Activated CD4-positive, alpha-beta T cell treated with anti-CD3 and anti-CD28 coated beads for 1 hour (primary cell): ENCODE measurements around the gene FAM3D.

ENCODE experiments used
- DNase-seq: peaks from one replicate; pipeline ENCODE4 v3.0.0-alpha.2; 2020

The FAM3D gene

GRCh38 chr3:58625196-58625824, 41.3 kb downstream of the FAM3D start:
- no peak for DNase-seq

GRCh38 chr3:58624550-58624949, 42.0 kb downstream of the FAM3D start:
- DNase-seq, result no peak

- no peak for DNase-seq
Observed at GRCh38 chr3:58623961-58624360, 42.6 kb downstream of the FAM3D start.

- no peak for DNase-seq
Observed at GRCh38 chr3:58623478-58623877, 43.1 kb downstream of the FAM3D start.

- DNase-seq, result no peak
Observed at GRCh38 chr3:58622892-58623291, 43.7 kb downstream of the FAM3D start.

- DNase-seq, result no peak
Observed at GRCh38 chr3:58622436-58622835, 44.1 kb downstream of the FAM3D start.

GRCh38 chr3:58621086-58621830, 45.3 kb downstream of the FAM3D start:
- DNase-seq, result no peak

- DNase-seq, result no peak
Observed at GRCh38 chr3:58620421-58620820, 46.2 kb downstream of the FAM3D start.

GRCh38 chr3:58617338-58617761, 49.2 kb downstream of the FAM3D start:
- DNase-seq, result no peak

- DNase-seq, result no peak
Observed at GRCh38 chr3:58613236-58614132, 53.1 kb downstream of the FAM3D start.

GRCh38 chr3:58612830-58613229, 53.7 kb downstream of the FAM3D start:
- DNase-seq, result no peak

- DNase-seq, result no peak
Observed at GRCh38 chr3:58609990-58610389, 56.6 kb downstream of the FAM3D start.

- no peak for DNase-seq
Observed at GRCh38 chr3:58608648-58609047, 57.9 kb downstream of the FAM3D start.

GRCh38 chr3:58607816-58608215, 58.8 kb downstream of the FAM3D start:
- no peak for DNase-seq

GRCh38 chr3:58606693-58607092, 59.9 kb downstream of the FAM3D start:
- no peak for DNase-seq

GRCh38 chr3:58604031-58604430, 62.5 kb downstream of the FAM3D start:
- no peak for DNase-seq

- no peak for DNase-seq
Observed at GRCh38 chr3:58603606-58604005, 63.0 kb downstream of the FAM3D start.

GRCh38 chr3:58597770-58598310, 68.7 kb downstream of the FAM3D start:
- DNase-seq, result no peak

- no peak for DNase-seq
Observed at GRCh38 chr3:58596834-58597518, 69.6 kb downstream of the FAM3D start.

GRCh38 chr3:58594117-58594516, 72.5 kb downstream of the FAM3D start:
- DNase-seq, result no peak

GRCh38 chr3:58591517-58592510, 74.8 kb downstream of the FAM3D start:
- no peak for DNase-seq
